ENCODE measurements around the gene DUSP22. TPM values are rescaled to one million over a fixed set of nuclear protein-coding genes. Genes with fewer than 3 reads are reported as not detected.

Gene DUSP22
- total RNA-seq, 2 donors from 2014 or later, result 20.5 to 24.5 TPM

GRCh38 chr6:268394-268935 lies 23.8 kb upstream of the DUSP22 start:
- Histone ChIP-seq H3K27ac (no peak overlapping the region), H3K4me3 (no peak overlapping the region), H3K36me3 (no peaks in the 10 kb centered on the region), H3K4me1 (no peaks in the 10 kb centered on the region), H3K9ac (ENCODE audit: low read depth in 2 of 2, low read length in 2 of 2) (no peak overlapping the region), H3K9me3 (no peaks in the 10 kb centered on the region), H3K27me3 (no peaks in the 10 kb centered on the region)
- DNase-seq, result no peak
- intact Hi-C loops (cut with DNase I), result no loop called here
- TF ChIP-seq CTCF (IDR thresholded peaks at IDR 0.05), result no peak

GRCh38 chr6:273551-274058 lies 18.7 kb upstream of the DUSP22 start:
- intact Hi-C loops (cut with DNase I), result no loop called here
- no peaks in the 10 kb centered on the region for H3K27me3 ChIP-seq
- no peak for DNase-seq
- H3K4me1 ChIP-seq, result no peaks in the 10 kb centered on the region
- H3K27ac ChIP-seq, result no peak overlapping the region
- TF ChIP-seq CTCF (IDR thresholded peaks at IDR 0.05), result no peak
- no peak overlapping the region for H3K9ac ChIP-seq (ENCODE audit: low read depth in 2 of 2, low read length in 2 of 2)
- no peak overlapping the region for H3K4me3 ChIP-seq
- no peaks in the 10 kb centered on the region for H3K36me3 ChIP-seq
- H3K9me3 ChIP-seq, result no peaks in the 10 kb centered on the region

- Histone ChIP-seq H3K9me3 (no peaks in the 10 kb centered on the region), H3K4me1 (no peaks in the 10 kb centered on the region), H3K27me3 (no peaks in the 10 kb centered on the region), H3K36me3 (no peaks in the 10 kb centered on the region), H3K27ac (no peak overlapping the region), H3K4me3 (no peak overlapping the region), H3K9ac (ENCODE audit: low read depth in 2 of 2, low read length in 2 of 2) (no peak overlapping the region)
- no peak for TF ChIP-seq CTCF (IDR thresholded peaks at IDR 0.05)
- DNase-seq, result no peak
- intact Hi-C loops (cut with DNase I), result no loop called here
Measured at GRCh38 chr6:277746-278145, 14.5 kb upstream of the DUSP22 start.

- Histone ChIP-seq H3K36me3 (no peaks in the 10 kb centered on the region), H3K9me3 (no peaks in the 10 kb centered on the region), H3K4me1 (no peaks in the 10 kb centered on the region), H3K27ac (no peak overlapping the region), H3K27me3 (no peaks in the 10 kb centered on the region), H3K4me3 (no peak overlapping the region), H3K9ac (ENCODE audit: low read depth in 2 of 2, low read length in 2 of 2) (no peak overlapping the region)
- DNase-seq, result no peak
- intact Hi-C loops (cut with DNase I), result no loop called here
- no peak for TF ChIP-seq CTCF (IDR thresholded peaks at IDR 0.05)
Measured at GRCh38 chr6:278494-278893, 13.8 kb upstream of the DUSP22 start.

- intact Hi-C loops (cut with DNase I), result no loop called here
- H3K36me3 ChIP-seq, result no peaks in the 10 kb centered on the region
- DNase-seq, result no peak
- no peaks in the 10 kb centered on the region for H3K9me3 ChIP-seq
- H3K27me3 ChIP-seq, result no peaks in the 10 kb centered on the region
- H3K4me3 ChIP-seq, result no peak overlapping the region
- no peaks in the 10 kb centered on the region for H3K4me1 ChIP-seq
- no peak for TF ChIP-seq CTCF (IDR thresholded peaks at IDR 0.05)
- H3K27ac ChIP-seq, result no peak overlapping the region
- no peak overlapping the region for H3K9ac ChIP-seq (ENCODE audit: low read depth in 2 of 2, low read length in 2 of 2)
Measured at GRCh38 chr6:279341-280029, 12.8 kb upstream of the DUSP22 start.

All from colonic mucosa (tissue), 4 donors.